OCI-LY7 (cell line): ENCODE measurements around the gene PDCD2L.

Experiments
- CTCF ChIP-seq: fragments of 200-600 bp; sonication (generic); conservative IDR thresholded peaks from 2 replicates; pipeline ENCODE4 v1.5.1; 2014; ENCODE audit warnings: mild to moderate bottlenecking, antibody characterized with exemption, low read length, moderate library complexity, mixed read lengths
- EZH2phosphoT487 ChIP-seq: fragments of 200-600 bp; sonication (generic); IDR thresholded peaks from 2 replicates; pipeline ENCODE4 v1.6.1; 2018; ENCODE audit warnings: low read depth, borderline replicate concordance, mild to moderate bottlenecking, mixed run types, antibody characterized with exemption, low read length, moderate library complexity, mixed read lengths

- TF ChIP-seq CTCF (no peak), EZH2phosphoT487 (no peak)
Measured at GRCh38 chr19:34471906-34472700, 67.9 kb downstream of the PDCD2L start.
